GM12872 (cell line): ENCODE measurements around the gene ZNF483.

Experiments
- CTCF ChIP-seq: IDR thresholded peaks from 3 replicates; pipeline ENCODE4 v1.5.1; 2011; ENCODE audit warnings: low read depth, mild to moderate bottlenecking, low read length, moderate library complexity; ENCODE audit not compliant: insufficient read depth

The ZNF483 gene

GRCh38 chr9:111622626-111623025 lies 97.6 kb downstream of the ZNF483 start:
- no peak for TF ChIP-seq CTCF
